T-cell (primary cell): ENCODE results near the gene TRMT112. TPM values are rescaled to one million over a fixed set of nuclear protein-coding genes. Genes with fewer than 3 reads are reported as not detected.

Source experiments
- ATAC-seq, 4 experiments: fragments of 200-7000 bp in 3 of 4; fragments of 150-1000 bp in 1 of 4; cut with Tn5 transposase; replicated peaks in 1 of 4; 1 replicate in 3 of 4; 2 replicates in 1 of 4; pipeline ENCODE4 v1.10.0; 2021; ENCODE audit warnings: moderate library complexity in 3 of 4, mild to moderate bottlenecking in 2 of 4, moderate number of reproducible peaks in 1 of 4
- CTCF ChIA-PET, 2 donors: fragments of 300-600 bp; sonication (Branson Sonifier 250); formaldehyde crosslinking; loops; one replicate each; lab custom pipeline; 2022; ENCODE audit warnings: antibody characterized with exemption in 2 of 2; lab: Charles Lee
- POLR2A ChIA-PET, 2 donors: fragments of 300-600 bp; sonication (Branson Sonifier 250); formaldehyde crosslinking; loops; one replicate each; lab custom pipeline; 2022; ENCODE audit warnings: antibody characterized with exemption in 2 of 2; lab: Charles Lee
- DNase-seq, 35 experiments: peaks; one replicate each; pipeline versions ENCODE4 v3.0.0 to v3.0.0-alpha.2; 2013 to 2023
- H3K27ac ChIP-seq: one replicate; pipeline ENCODE4 v1.5.1; 2013; ENCODE audit warnings: low read length
- H3K27me3 ChIP-seq, 2 experiments: replicated peaks in 1 of 2; 1 replicate in 1 of 2; 2 replicates in 1 of 2; pipeline versions ENCODE4 v1.6.1 to v1.7.0; 2013; ENCODE audit warnings: low read length in 1 of 2, mixed read lengths in 1 of 2; ENCODE audit not compliant: control insufficient read depth in 2 of 2, insufficient read depth in 2 of 2; ENCODE audit errors: extremely low read depth in 1 of 2
- H3K36me3 ChIP-seq, 2 donors: 1 replicate in 1 of 2; 2 replicates in 1 of 2; pipeline versions ENCODE4 v1.6.1 to v1.7.0; 2013; ENCODE audit warnings: low read length in 1 of 2; ENCODE audit not compliant: control insufficient read depth in 2 of 2, insufficient read depth in 1 of 2; ENCODE audit errors: extremely low read depth in 1 of 2
- H3K4me1 ChIP-seq, 2 experiments: 1 replicate in 1 of 2; 2 replicates in 1 of 2; pipeline versions ENCODE4 v1.6.1 to v1.7.0; 2013; ENCODE audit warnings: low read length in 2 of 2, mixed read lengths in 1 of 2; ENCODE audit not compliant: insufficient read depth in 2 of 2, control insufficient read depth in 1 of 2; ENCODE audit errors: extremely low read depth in 1 of 2
- H3K4me3 ChIP-seq, 2 donors: 1 replicate in 1 of 2; 2 replicates in 1 of 2; pipeline versions ENCODE4 v1.5.1 to v1.7.0; 2013; ENCODE audit warnings: mild to moderate bottlenecking in 2 of 2, low read length in 1 of 2, moderate library complexity in 1 of 2; ENCODE audit not compliant: control insufficient read depth in 1 of 2; ENCODE audit errors: extremely low read depth in 1 of 2
- H3K9me3 ChIP-seq: 2 replicates; pipeline ENCODE4 v1.7.0; 2013
- H3K27ac Mint-ChIP-seq, 2 donors: one replicate each; pipeline ENCODE4 v1.8.0; 2020 to 2021; ENCODE audit warnings: mild to moderate bottlenecking in 2 of 2, mixed read lengths in 2 of 2
- H3K27me3 Mint-ChIP-seq, 2 donors: one replicate each; pipeline ENCODE4 v1.8.0; 2021 to 2022; ENCODE audit warnings: mixed read lengths in 2 of 2
- H3K36me3 Mint-ChIP-seq: one replicate; pipeline ENCODE4 v1.8.0; 2021; ENCODE audit warnings: mixed read lengths
- H3K4me1 Mint-ChIP-seq, 3 donors: one replicate each; pipeline ENCODE4 v1.8.0; 2020 to 2022; ENCODE audit warnings: mixed read lengths in 3 of 3, mild to moderate bottlenecking in 1 of 3
- H3K4me3 Mint-ChIP-seq, 3 donors: one replicate each; pipeline ENCODE4 v1.8.0; 2020 to 2022; ENCODE audit warnings: mild to moderate bottlenecking in 3 of 3, mixed read lengths in 3 of 3, moderate library complexity in 3 of 3
- H3K9me3 Mint-ChIP-seq, 3 donors: one replicate each; pipeline ENCODE4 v1.8.0; 2020 to 2022; ENCODE audit warnings: mixed read lengths in 3 of 3
- WGBS: methylation state at CpG from one replicate; pipeline ENCODE4 v1.1.5; 2013; ENCODE audit warnings: missing lambda C conversion rate; ENCODE audit not compliant: insufficient coverage; 5-methylcytosine and 5-hydroxymethylcytosine counted together
- total RNA-seq, 35 experiments: library from RNA in 6 of 35; stranded (reverse) in 6 of 35; fragments of 120-200 nt in 1 of 35; gene quantifications; one replicate each; pipeline versions ENCODE4 v1.2.1 to v1.2.4 and lab custom pipeline; 2013 to 2026

The TRMT112 gene
- total RNA-seq, 5 donors from 2014 or later (not counting 1 experiment from before 2014, with no cell fraction given), result 104 to 177 (median 151) TPM

DNA sequence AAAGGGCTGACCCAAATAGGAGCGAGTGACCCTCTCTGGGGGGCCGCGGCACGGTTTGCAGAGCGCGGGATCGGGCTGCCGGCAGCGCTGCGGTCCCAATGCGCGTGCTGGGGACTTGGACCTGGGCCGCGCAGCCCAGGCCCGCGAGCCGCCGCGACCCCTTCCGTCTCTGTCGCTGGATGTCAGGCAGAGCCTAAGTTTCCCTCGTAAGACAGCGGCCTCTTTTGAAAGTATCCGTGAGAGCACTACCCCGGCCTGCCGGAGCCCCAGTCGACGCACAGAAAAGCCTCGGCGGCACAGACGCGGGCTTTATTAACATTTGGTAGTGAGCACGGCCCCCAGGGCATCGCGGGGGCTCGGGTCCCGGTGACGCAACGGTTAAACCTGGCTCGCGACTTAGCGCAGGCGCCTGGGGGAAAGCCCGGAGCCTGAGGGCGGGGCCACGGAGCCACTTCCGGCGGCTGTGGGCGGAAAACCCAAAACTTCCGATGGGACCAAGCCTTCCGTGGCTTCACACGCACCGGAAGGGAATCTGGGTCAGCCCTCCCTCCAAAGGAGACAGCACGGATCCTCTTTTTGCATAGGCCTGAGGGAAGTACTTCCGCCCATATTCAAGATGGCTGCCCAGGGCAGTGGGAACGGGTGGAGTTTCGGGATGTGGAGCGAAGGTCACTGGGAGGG is 47.7 kb downstream of the TRMT112 start:
- CTCF ChIA-PET, result interaction anchor here (0.5 to 2.5 kb wide), 8 partner anchors 15 to 519 kb away, joined by 3 to 7 read pairs (median 3); partner anchors contain the start of genes BAD (in 1 of the 2) and GPR137 (in 1 of the 2)
- POLR2A ChIA-PET, result interaction anchor here in 1 of 2 donors (1.1 to 1.7 kb wide), 3 partner anchors 15 to 84 kb away, joined by 3 to 5 read pairs (median 4); partner anchors contain the start of genes PRDX5, STIP1 and TRMT112
- under 1% methylated on average over 58 of the region's 58 CpGs for WGBS
- H3K4me3 ChIP-seq, result peak overlapping the region; percentile 88 to 90
- Mint-ChIP-seq H3K27ac (peak overlapping the region; percentile 95 to 97), H3K4me1 (peaks cover 22 to 31% (median 23%) of the 10 kb centered on the region in 3 donors), H3K9me3 (no peaks in the 10 kb centered on the region), H3K36me3 (no peaks in the 10 kb centered on the region), H3K27me3 (no peaks in the 10 kb centered on the region), H3K4me3 (peak overlapping the region; percentile 92 to 95 (median 93))
- H3K27ac ChIP-seq, result peak overlapping the region; percentile 95
- H3K9me3 ChIP-seq, result no peaks in the 10 kb centered on the region
- no peaks in the 10 kb centered on the region for H3K27me3 ChIP-seq
- peaks cover 0 to 4% of the 10 kb centered on the region in 2 donors for H3K36me3 ChIP-seq
- peaks cover 5 to 41% of the 10 kb centered on the region in 2 experiments for H3K4me1 ChIP-seq
- DNase-seq (peak; percentile 95 to 99 (median 97)), ATAC-seq (peak; percentile 73 to 80 (median 79))

DNA sequence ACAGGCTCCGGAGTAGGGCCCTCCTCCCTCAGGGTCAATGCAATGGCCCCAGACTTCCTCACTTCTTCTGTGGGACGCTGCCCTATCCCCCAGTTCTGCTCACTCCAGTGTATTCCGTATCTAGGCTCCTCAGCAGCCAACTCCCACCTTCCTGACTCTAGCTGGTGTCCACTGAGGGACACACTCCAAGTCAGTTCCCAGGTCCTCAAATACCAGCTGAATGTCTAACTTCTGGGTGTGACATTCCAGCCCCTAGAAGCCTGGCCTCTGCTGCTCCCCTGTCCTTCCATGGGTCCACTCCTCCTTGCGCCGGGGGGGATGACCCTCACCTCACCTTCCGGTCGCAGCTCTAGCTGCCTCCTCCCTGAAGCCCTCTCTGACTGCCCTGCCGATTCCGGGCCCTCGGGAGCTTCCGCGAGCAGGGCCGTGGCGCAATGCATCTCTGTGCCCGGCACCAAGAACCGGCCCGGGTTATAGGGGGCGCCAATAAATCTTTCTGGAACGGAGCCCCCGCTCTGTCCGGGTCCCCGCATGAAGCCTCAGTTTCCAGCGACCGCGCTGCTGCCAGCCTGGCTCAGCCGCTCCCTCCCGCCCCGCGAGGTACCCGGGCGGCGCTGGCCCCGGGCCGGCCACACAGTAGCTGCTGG is 48.3 kb downstream of the TRMT112 start:
- no peaks in the 10 kb centered on the region for H3K27me3 ChIP-seq
- Mint-ChIP-seq H3K27ac (peak overlapping the region; percentile 95), H3K36me3 (no peaks in the 10 kb centered on the region), H3K4me1 (peaks cover 22 to 31% (median 23%) of the 10 kb centered on the region in 3 donors), H3K27me3 (no peaks in the 10 kb centered on the region), H3K9me3 (no peaks in the 10 kb centered on the region), H3K4me3 (peak overlapping the region; percentile 92 to 95 (median 93))
- WGBS, result 3% methylated on average over 33 of the region's 34 CpGs
- H3K9me3 ChIP-seq, result no peaks in the 10 kb centered on the region
- H3K36me3 ChIP-seq, result peaks cover 0 to 4% of the 10 kb centered on the region in 2 donors
- peaks cover 5 to 41% of the 10 kb centered on the region in 2 experiments for H3K4me1 ChIP-seq
- CTCF ChIA-PET, result interaction anchor here (0.5 to 2.5 kb wide), 7 partner anchors 11 to 519 kb away, joined by 3 to 7 read pairs (median 3); partner anchors contain the start of gene GPR137 (in 1 of the 2)
- ATAC-seq, result peak; percentile 0 to 13 (median 5)
- peak in 5 of 35 experiments; percentile 14 to 54 (median 30) for DNase-seq
- POLR2A ChIA-PET, result no interaction called here
- H3K27ac ChIP-seq, result peak overlapping the region; percentile 95
- H3K4me3 ChIP-seq, result peak overlapping the region; percentile 88 to 90

DNA sequence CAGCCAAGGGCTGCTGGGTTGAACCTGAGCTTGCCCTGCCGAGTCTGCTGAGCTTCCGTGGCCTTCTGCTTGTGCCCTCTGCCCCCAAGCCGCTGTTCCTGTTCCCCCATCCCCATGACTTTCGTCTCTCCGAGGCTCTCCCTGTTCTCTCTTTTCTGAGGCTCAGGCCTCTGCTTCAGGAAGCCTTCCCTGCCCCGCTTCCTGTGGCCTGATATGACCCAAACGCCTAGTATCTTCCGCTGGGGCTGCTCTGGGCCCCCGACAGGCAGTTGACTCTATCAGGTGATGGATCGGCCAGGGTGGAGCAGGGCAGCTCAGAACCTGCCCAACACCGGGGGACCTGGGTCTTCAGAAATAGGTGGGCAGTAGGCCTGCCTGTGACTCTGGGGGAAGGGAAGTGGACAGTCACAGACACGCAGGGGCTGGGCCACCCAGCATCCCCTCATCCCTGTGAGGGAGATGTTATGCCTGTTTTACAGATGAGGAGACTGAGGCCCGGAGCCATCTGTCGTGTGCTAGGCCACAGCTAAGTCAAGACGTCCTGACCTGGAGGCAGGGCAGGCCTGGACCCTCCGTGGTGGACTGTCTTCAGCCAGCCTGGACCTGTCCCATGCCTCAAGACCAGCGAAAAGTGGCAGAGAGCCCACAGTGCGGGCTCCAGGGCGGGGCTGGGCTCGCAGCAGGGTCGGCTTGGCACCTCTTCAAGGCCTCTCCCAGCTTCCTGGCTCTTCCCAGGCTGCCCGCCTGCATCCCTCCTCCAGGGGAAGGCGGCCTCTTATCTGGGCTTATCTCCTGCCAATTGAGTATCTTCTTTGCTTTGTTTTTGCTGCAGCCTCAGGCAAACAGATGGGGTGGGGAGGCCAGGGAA is 49.1 kb downstream of the TRMT112 start:
- Mint-ChIP-seq H3K27me3 (no peaks in the 10 kb centered on the region), H3K4me3 (peak overlapping the region; percentile 92 to 95 (median 93)), H3K4me1 (peaks cover 22 to 31% (median 23%) of the 10 kb centered on the region in 3 donors), H3K9me3 (no peaks in the 10 kb centered on the region), H3K36me3 (no peaks in the 10 kb centered on the region), H3K27ac (peak overlapping the region; percentile 94 to 95)
- H3K9me3 ChIP-seq, result no peaks in the 10 kb centered on the region
- H3K4me3 ChIP-seq, result peak overlapping the region; percentile 88 to 90
- H3K27me3 ChIP-seq, result no peaks in the 10 kb centered on the region
- ChIA-PET CTCF (interaction anchor here (0.6 to 2.5 kb wide), 5 partner anchors 10 to 64 kb away, joined by 3 to 7 read pairs (median 3); no protein-coding TSS in a partner anchor), POLR2A (interaction anchor here in 1 of 2 donors (0.6 kb wide), 1 partner anchor 60 kb away, joined by 4 read pairs; no protein-coding TSS in a partner anchor)
- H3K36me3 ChIP-seq, result peaks cover 0 to 4% of the 10 kb centered on the region in 2 donors
- no peak for ATAC-seq
- 71% methylated on average over 19 of the region's 23 CpGs for WGBS
- no peak for DNase-seq
- peak overlapping the region; percentile 95 for H3K27ac ChIP-seq
- H3K4me1 ChIP-seq, result peaks cover 5 to 41% of the 10 kb centered on the region in 2 experiments

DNA sequence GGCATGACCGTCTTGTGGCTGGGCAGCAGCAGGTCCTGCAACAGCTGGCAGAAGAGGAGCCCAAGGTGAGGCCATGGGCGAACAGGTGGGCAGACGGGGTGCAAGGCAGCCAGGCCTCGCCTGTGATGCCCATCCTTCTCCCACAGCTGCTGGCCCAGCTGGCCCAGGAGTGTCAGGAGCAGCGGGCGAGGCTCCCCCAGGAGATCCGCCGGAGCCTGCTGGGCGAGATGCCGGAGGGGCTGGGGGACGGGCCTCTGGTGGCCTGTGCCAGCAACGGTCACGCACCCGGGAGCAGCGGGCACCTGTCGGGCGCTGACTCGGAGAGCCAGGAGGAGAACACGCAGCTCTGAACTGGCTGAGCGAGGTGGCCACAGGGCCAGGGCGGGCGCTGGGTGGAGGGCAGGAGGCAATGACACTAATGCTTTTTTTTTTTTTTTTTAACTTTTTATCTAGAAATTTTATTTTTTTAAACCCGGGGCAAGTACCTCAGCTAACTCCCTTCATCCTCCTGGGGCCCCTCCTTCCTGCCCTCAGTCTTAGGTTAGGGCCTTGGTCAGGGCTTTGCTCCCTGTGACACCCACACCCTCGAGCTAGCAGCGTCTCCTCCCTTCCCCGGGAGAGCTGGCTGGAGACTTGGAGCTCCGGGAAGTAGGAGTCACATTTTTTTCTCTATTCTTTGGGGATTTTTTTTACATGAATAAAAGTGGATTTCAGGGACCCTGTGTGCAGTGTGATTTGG is 50.0 kb downstream of the TRMT112 start:
- H3K9me3 ChIP-seq, result no peaks in the 10 kb centered on the region
- CTCF ChIA-PET, result no interaction called here
- POLR2A ChIA-PET, result interaction anchor here in 1 of 2 donors (0.6 kb wide), 1 partner anchor 59 kb away, joined by 4 read pairs; no protein-coding TSS in a partner anchor
- Mint-ChIP-seq H3K4me1 (peaks cover 22 to 31% (median 25%) of the 10 kb centered on the region in 3 donors), H3K27me3 (no peaks in the 10 kb centered on the region), H3K4me3 (peak overlapping the region in 2 of 3 donors; percentile 21 to 95), H3K27ac (peak overlapping the region; percentile 84 to 94), H3K9me3 (no peaks in the 10 kb centered on the region), H3K36me3 (peaks cover 2% of the 10 kb centered on the region)
- H3K27me3 ChIP-seq, result no peaks in the 10 kb centered on the region
- H3K27ac ChIP-seq, result peak overlapping the region; percentile 23
- no peak for DNase-seq
- ATAC-seq, result no peak
- peaks cover 5 to 39% of the 10 kb centered on the region in 2 experiments for H3K4me1 ChIP-seq
- H3K4me3 ChIP-seq, result no peak overlapping the region
- 95% methylated on average over 18 of the region's 27 CpGs for WGBS
- H3K36me3 ChIP-seq, result peaks cover 0 to 2% of the 10 kb centered on the region in 2 donors
